Superior temporal gyrus (tissue), 1 donor: ENCODE results near the gene PBX3.

ENCODE experiments used
- DNase-seq: peaks from one replicate; pipeline ENCODE4 v3.0.0-alpha.2; 2016; ENCODE audit errors: extremely low spot score

The PBX3 gene

GRCh38 chr9:125906893-125907292 lies 159.7 kb downstream of the PBX3 start:
- no peak for DNase-seq

DNA sequence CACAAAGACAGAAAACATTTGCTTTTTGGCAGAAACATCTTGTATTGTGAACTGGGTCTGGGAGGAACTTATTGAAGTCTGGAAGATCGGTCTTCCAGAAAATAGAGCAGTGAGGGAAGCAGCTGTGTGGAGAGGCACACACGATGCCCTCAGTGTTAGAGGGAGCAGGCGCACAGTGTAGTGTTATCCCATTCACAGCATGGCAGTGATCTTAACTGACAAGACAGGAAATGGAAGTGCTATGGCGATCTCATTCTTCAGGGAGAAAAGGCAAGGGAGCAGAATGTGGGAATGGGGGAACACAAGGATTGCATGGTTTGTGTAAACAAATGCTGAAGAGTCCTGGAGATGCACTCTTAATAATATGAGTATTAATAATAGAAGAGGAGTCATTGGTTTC lies 161.0 kb downstream of the PBX3 start:
- DNase-seq: no peak

DNA sequence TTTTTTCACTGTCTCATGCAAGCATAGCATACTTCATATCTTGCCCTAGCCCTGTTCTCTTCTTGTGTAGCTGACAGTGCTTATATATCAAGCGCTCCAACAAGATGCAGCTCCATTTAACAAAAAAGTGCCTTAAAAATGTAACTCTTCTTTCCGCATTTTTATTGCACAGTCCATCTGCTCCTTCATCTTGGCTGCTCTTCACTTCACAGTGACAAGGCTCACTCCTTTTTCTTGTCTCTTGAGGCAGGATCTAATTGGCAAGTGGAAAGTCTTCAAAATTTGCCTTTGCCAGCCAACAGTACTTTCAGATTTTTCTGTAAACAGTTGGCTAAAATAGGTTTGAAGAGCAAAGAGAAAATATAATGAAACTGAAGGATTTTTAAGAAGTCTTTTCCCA lies 161.8 kb downstream of the PBX3 start:
- DNase-seq: no peak

DNA sequence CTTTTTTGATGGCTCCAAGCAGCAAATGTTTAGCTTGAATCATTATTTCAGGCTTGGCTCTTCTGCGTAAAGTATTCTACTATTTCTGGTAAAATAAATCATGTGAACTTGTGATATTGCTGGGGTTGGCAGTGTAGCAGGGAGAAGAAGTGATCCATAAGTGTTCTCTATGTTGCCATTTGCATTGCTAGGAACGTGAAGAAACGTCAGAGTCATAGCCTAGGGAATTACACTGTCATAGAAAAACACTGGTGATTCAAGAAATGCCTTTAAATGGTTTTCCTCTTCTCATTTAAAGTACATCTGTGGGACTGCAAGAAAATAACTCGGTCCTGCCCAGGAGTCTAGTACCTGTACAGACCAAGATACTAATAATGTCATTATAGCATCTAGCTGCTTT lies 162.3 kb downstream of the PBX3 start:
- DNase-seq: no peak

GRCh38 chr9:125910286-125910685 lies 163.1 kb downstream of the PBX3 start:
- no peak for DNase-seq

DNA sequence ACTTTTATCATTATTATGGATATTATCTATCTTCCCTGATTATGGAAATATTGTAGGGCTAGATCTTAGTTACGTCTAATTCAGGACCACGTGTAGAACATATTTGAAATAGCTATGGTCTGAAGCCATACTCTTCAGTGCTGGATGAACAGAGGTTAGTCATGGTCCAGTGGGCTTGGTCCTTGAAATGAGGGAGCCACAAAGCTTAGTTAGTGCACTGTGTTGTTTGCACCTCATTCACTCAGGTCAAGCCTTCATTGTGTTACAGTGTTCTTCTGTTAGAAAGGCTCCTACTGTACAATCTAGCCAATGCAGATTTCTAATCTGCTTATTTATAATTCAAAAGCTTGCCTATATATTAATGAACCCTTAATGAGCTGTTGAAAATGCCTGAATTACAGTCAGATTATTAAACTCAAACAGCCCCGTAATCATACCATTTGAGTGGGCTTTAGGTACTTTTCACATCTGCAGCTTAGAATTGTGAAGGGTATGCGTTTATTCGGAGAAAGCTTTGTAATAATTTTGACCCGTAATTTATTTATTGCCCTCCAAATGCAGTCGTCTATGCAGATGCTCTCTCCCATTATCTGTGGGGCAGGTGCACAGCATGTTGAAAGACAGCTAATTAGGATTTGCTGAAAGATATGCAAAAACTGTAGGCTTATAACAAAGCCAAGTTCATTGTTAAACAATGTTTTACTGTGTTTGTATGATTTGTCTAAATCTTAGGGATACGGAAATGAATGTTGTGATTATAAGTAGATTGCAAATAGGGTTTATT lies 164.9 kb downstream of the PBX3 start:
- no peak for DNase-seq

DNA sequence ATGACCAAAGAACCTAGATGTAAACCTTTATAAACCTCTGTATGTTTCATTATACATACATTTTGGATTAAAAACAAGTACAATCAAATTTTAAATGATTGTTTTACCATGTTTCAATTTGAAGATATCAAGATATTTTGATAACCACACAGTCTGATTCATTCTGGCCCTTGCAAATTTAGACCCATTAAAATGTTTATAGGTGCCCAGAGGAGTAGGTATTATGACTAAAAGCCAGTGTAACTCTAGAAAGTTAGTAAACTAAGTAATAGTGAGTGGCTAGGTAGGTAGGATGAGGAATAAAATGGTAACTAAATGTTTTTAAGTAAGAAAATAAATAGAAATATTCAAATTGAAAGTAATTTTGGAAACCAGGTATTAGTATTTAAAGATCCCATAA lies 165.5 kb downstream of the PBX3 start:
- DNase-seq: no peak

DNA sequence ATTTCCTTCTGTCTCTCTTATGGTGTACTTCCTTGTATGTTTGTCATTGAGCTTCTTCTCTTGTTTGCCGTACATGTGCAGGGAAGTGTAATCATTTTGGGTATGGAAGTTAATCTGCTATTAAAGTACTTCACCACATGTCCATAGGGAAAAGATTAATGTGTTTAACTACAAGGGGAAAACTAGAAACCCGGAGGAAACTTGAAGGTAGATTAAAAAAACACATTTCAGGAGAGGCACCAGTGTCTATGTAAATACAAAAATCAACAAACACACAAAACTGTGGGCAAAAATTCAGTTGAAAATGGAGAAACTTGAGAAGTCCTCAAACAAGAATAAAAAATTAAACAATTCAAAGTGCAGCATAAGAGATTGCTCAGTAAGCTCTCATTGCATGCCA lies 166.4 kb downstream of the PBX3 start:
- DNase-seq: no peak

GRCh38 chr9:125914411-125914810 lies 167.2 kb downstream of the PBX3 start:
- no peak for DNase-seq

DNA sequence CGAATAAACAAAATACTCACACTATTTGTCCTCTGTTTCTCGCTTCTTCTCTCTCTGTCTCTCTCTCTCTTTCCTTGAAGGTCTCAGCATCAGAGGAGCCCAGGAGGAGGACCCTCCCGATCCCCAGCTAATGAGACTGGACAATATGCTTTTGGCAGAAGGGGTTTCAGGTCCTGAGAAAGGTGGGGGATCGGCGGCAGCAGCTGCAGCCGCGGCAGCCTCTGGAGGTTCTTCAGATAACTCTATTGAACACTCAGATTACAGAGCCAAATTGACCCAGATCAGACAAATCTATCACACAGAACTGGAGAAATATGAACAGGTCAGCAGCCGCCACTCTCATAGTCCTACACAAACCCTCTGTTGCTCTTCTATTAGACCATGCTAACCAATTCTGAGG lies 168.4 kb downstream of the PBX3 start:
- DNase-seq: no peak

DNA sequence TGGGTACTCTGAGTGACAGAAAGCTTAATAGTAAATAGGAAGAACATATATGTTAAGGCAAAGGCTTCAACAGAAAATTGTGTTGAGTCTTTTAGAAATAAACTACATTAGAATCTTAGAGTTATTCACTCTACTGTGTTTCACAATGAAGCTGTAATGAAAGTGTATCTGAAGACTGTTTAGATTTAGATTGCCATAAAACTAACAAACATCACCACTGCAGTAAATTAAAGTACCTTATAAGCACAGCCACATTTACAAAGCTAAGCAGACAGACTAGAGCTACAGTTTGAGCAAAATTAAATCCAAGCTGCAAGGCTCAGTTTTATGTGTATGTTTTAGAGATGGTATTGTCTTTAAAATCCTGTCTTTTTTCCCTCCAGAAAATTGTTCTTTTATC lies 172.4 kb downstream of the PBX3 start:
- no peak for DNase-seq

DNA sequence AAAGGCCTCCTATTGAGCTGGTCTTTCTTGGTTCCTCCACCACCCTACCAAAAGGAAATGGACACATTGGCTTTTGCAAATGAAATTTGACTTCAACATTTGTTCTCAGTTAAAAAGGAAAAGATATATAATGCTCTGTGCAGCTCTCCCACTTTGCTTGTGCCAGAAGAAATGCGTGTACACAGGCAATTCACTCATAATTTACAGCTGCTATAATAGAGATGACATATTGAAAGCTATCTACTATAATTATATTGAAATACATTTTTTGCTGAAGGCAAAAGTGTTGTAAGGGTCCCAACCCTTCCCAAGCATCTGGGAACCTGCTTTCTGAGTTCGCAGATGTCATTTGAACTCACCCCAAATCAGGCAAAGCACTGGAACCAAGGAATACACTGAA lies 173.2 kb downstream of the PBX3 start:
- DNase-seq: no peak

GRCh38 chr9:125922854-125923253 lies 175.7 kb downstream of the PBX3 start:
- DNase-seq: no peak

DNA sequence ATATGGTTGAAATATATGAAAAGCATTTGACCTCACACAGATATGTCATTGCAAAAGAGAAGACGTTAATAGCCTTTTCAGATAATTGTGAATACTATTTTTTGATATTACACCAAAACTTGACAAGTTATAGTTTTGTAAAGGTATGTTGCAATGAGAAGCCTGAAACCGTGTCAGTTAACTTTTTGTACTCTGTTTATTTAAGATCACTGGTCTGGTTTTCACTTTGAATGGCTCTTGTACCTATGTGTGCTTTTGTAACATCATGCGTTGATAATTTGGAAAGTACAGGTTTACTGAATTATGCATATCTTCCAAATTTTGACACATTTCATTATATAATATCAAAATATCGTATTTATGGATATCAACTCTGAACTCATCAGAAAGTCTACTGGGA lies 177.2 kb downstream of the PBX3 start:
- no peak for DNase-seq

DNA sequence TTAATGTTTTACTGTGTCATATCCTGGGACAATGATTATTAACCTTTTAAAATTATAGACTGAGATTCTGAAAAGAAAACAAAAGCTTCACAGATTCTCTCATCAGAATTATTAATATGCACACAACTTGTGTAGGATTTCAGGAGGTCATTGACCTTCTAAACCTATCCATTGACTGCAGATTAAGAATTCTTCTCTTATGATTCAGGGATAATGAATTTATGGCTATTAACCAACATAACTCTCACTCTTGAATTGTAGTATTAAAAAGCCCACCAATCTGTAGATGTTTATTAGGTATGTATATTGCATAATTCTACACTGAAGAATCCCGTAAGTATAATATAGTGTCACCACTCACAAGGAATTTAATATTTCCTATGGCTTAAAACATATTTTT lies 179.8 kb downstream of the PBX3 start:
- DNase-seq: no peak

GRCh38 chr9:125929846-125930245 lies 182.7 kb downstream of the PBX3 start:
- DNase-seq: no peak

GRCh38 chr9:125931211-125931610 lies 184.0 kb downstream of the PBX3 start:
- no peak for DNase-seq

DNA sequence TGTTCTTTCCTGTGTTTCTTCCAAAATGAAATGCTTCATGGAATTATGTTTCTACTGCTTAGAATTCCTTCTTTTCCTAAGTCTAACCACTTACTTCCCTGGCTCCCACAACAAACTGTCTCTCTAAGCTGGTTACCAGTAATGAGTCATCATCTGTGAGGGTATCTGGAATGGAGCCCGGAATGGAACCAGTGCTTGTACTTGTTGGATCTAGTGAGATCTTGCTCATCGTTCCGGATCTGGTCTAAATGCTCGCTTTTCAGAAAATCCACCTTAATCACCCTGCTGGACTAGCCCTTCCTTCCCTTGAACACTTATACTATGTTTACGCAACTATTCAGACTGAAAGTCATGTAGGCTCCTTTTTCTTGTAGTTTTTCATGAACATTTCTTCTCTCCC lies 184.8 kb downstream of the PBX3 start:
- DNase-seq: peak; percentile 85

GRCh38 chr9:125932746-125933455 lies 185.7 kb downstream of the PBX3 start:
- DNase-seq: no peak

DNA sequence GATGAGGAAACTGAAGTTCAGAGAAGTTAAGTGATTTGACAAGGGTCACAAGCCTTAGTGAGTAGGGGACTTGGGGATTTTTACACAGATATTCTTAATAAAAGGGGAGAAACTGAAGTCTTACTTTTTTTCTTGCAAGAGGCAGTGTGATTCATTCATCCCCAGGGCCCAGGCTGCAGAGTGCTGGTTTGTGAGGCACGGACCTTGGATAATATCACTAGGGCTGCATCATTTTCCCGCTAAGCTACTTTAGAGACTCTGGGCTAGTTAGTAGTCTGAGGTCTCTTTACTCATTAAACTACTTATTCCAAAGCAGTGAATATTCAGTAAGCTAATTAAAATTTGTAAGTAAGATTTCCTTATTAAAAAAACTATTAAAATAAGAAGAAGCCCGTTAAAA lies 195.0 kb downstream of the PBX3 start:
- no peak for DNase-seq

DNA sequence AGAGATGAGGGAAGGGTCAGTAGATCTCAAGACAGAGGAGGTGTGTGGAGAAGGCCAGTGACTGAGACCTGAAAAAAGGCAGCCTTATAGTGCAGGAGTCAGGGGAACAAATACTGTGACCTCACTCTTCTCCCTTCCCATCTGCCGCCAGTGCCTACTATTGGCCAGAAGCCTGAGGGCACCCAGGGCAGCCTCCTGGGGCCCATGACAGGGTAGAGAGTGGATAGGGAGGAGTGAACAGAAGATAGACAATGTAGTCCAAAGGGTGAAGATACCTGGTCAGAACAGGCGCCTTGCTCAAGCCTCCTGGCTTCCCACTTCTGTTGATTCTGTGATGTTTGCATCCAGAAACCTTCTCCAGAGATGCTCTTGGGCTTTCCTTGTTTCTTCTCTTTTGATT lies 196.7 kb downstream of the PBX3 start:
- DNase-seq: no peak

GRCh38 chr9:125946397-125946796 lies 199.2 kb downstream of the PBX3 start:
- DNase-seq: no peak

GRCh38 chr9:125948887-125949596 lies 201.9 kb downstream of the PBX3 start:
- no peak for DNase-seq
